ENCODE results near the gene IFNK.

IFNK gene

GRCh38 chr9:27538647-27539046 is 14.6 kb downstream of the IFNK start:
- no peak for DNase-seq (ENCODE audit: low spot score)

GRCh38 chr9:27539479-27540441 is 15.7 kb downstream of the IFNK start:
- no peak for DNase-seq (ENCODE audit: low spot score)

- no peak for DNase-seq (ENCODE audit: low spot score)
Observed at GRCh38 chr9:27540502-27540901, 16.4 kb downstream of the IFNK start.

GRCh38 chr9:27541740-27542139 is 17.6 kb downstream of the IFNK start:
- DNase-seq (ENCODE audit: low spot score) = no peak

GRCh38 chr9:27542508-27542907 is 18.4 kb downstream of the IFNK start:
- DNase-seq (ENCODE audit: low spot score) = no peak

GRCh38 chr9:27545471-27545870 is 21.4 kb downstream of the IFNK start:
- DNase-seq (ENCODE audit: low spot score) = no peak

- no peak for DNase-seq (ENCODE audit: low spot score)
Observed at GRCh38 chr9:27548055-27548741, 24.1 kb downstream of the IFNK start.

GRCh38 chr9:27549196-27549755 is 25.2 kb downstream of the IFNK start:
- DNase-seq (ENCODE audit: low spot score) = no peak

GRCh38 chr9:27554712-27555111 is 30.6 kb downstream of the IFNK start:
- DNase-seq (ENCODE audit: low spot score) = no peak

GRCh38 chr9:27556470-27556869 is 32.4 kb downstream of the IFNK start:
- DNase-seq (ENCODE audit: low spot score) = no peak

GRCh38 chr9:27558307-27558706 is 34.2 kb downstream of the IFNK start:
- no peak for DNase-seq (ENCODE audit: low spot score)

- no peak for DNase-seq (ENCODE audit: low spot score)
Observed at GRCh38 chr9:27560457-27560856, 36.4 kb downstream of the IFNK start.

GRCh38 chr9:27561685-27562084 is 37.6 kb downstream of the IFNK start:
- DNase-seq (ENCODE audit: low spot score) = no peak

- DNase-seq (ENCODE audit: low spot score) = no peak
Observed at GRCh38 chr9:27563738-27564430, 39.8 kb downstream of the IFNK start.

- no peak for DNase-seq (ENCODE audit: low spot score)
Observed at GRCh38 chr9:27564670-27565069, 40.6 kb downstream of the IFNK start.

GRCh38 chr9:27565696-27566095 is 41.6 kb downstream of the IFNK start:
- no peak for DNase-seq (ENCODE audit: low spot score)

GRCh38 chr9:27566118-27566517 is 42.0 kb downstream of the IFNK start:
- no peak for DNase-seq (ENCODE audit: low spot score)

GRCh38 chr9:27569406-27569805 is 45.3 kb downstream of the IFNK start:
- DNase-seq (ENCODE audit: low spot score) = no peak

GRCh38 chr9:27571011-27571410 is 46.9 kb downstream of the IFNK start:
- DNase-seq (ENCODE audit: low spot score) = no peak

- no peak for DNase-seq (ENCODE audit: low spot score)
Observed at GRCh38 chr9:27572061-27572460, 48.0 kb downstream of the IFNK start.

- peak; percentile 60 for DNase-seq (ENCODE audit: low spot score)
Observed at GRCh38 chr9:27572566-27572917, 48.5 kb downstream of the IFNK start.

- peak; percentile 90 for DNase-seq (ENCODE audit: low spot score)
Observed at GRCh38 chr9:27572918-27573633, 49.0 kb downstream of the IFNK start, which contains the start of gene C9orf72. Gene C9orf72 (minus strand): TSS chr9:27573481. CDS start chr9:27567120, 6,361 bp downstream.
